OCI-LY7 (cell line): ENCODE data around the gene IRX3. TPM values are rescaled to one million over a fixed set of nuclear protein-coding genes. Genes with fewer than 3 reads are reported as not detected.
"Not testable (repeated sequence)": the region's sequence is repeated elsewhere in the genome, so short reads cannot be mapped to it uniquely, and the experiment has no call there.

ENCODE experiments used
- BruUV-seq: library from RNA; stranded (reverse); fragments of 400-500 nt; replicated peaks from 2 replicates; lab custom pipeline; 2021; lab: Mats Ljungman, UMichigan
- CTCF ChIA-PET: fragments of 300-600 bp; sonication (Branson Sonifier 250); formaldehyde crosslinking; loops from one replicate; lab custom pipeline; 2022; ENCODE audit warnings: antibody characterized with exemption; ENCODE audit not compliant: unreplicated experiment; lab: Charles Lee
- POLR2A ChIA-PET: fragments of 300-600 bp; sonication (Branson Sonifier 250); formaldehyde crosslinking; loops from one replicate; lab custom pipeline; 2022; ENCODE audit warnings: antibody characterized with exemption; lab: Charles Lee
- DNase-seq: peaks from one replicate; pipeline ENCODE4 v3.0.0-alpha.2; 2015; ENCODE audit warnings: low spot score
- H2AFZ ChIP-seq: fragments of 200-600 bp; sonication (generic), shearing (Covaris generic); 2 replicates; pipeline ENCODE4 v1.6.1; 2014; ENCODE audit warnings: mild to moderate bottlenecking, antibody characterized with exemption, low read length, moderate library complexity
- H3K27ac ChIP-seq: fragments of 200-600 bp; sonication (generic); 2 replicates; pipeline ENCODE4 v1.5.1; 2014; ENCODE audit warnings: mixed run types, low read depth, mild to moderate bottlenecking, moderate library complexity, low read length, inconsistent platforms; ENCODE audit not compliant: poor library complexity, severe bottlenecking
- H3K36me3 ChIP-seq: fragments of 200-600 bp; sonication (generic); 2 replicates; pipeline ENCODE4 v1.6.1; 2014; ENCODE audit warnings: mild to moderate bottlenecking, antibody characterized with exemption, low read length, moderate library complexity, mixed read lengths; ENCODE audit not compliant: insufficient read depth
- H3K4me1 ChIP-seq: fragments of 200-600 bp; sonication (generic); 2 replicates; pipeline ENCODE4 v1.5.1; 2014; ENCODE audit warnings: mild to moderate bottlenecking, low read length; ENCODE audit not compliant: insufficient read depth, poor library complexity, severe bottlenecking
- H3K4me2 ChIP-seq: fragments of 200-600 bp; sonication (generic); 2 replicates; pipeline ENCODE4 v1.6.1; 2014; ENCODE audit warnings: mild to moderate bottlenecking, low read length
- H3K4me3 ChIP-seq: fragments of 200-600 bp; sonication (generic); 2 replicates; pipeline ENCODE4 v1.5.1; 2014; ENCODE audit warnings: mild to moderate bottlenecking, low read depth, low read length; ENCODE audit not compliant: poor library complexity, severe bottlenecking
- H3K79me2 ChIP-seq: fragments of 200-600 bp; sonication (generic); 2 replicates; pipeline ENCODE4 v1.6.1; 2016; ENCODE audit warnings: low read depth, mild to moderate bottlenecking, low read length, moderate library complexity, mixed read lengths; ENCODE audit not compliant: insufficient read depth
- H3K9me2 ChIP-seq: fragments of 200-600 bp; sonication (generic); 2 replicates; pipeline ENCODE4 v1.6.1; 2016; ENCODE audit warnings: mild to moderate bottlenecking, low read length, mixed read lengths; ENCODE audit not compliant: insufficient read depth
- H3K9me3 ChIP-seq: fragments of 200-600 bp; sonication (generic); 2 replicates; pipeline ENCODE4 v1.6.1; 2014; ENCODE audit warnings: mild to moderate bottlenecking, mixed run types, low read length, mixed read lengths
- H4K20me1 ChIP-seq: fragments of 200-600 bp; sonication (generic); 2 replicates; pipeline ENCODE4 v1.6.1; 2014; ENCODE audit warnings: mild to moderate bottlenecking, antibody characterized with exemption, low read length, moderate library complexity, mixed read lengths; ENCODE audit not compliant: insufficient read depth
- EZH2phosphoT487 ChIP-seq: fragments of 200-600 bp; sonication (generic); IDR thresholded peaks from 2 replicates; pipeline ENCODE4 v1.6.1; 2018; ENCODE audit warnings: low read depth, borderline replicate concordance, mild to moderate bottlenecking, mixed run types, antibody characterized with exemption, low read length, moderate library complexity, mixed read lengths
- intact Hi-C: fragments of 100-400 bp; cut with micrococcal nuclease; formaldehyde crosslinking; loops from one replicate; pipeline ENCODE4 v1.10.0; 2022; ENCODE audit not compliant: unreplicated experiment
- total RNA-seq, 2 experiments: library from RNA; depleted of rRNA in 1 of 2; stranded (reverse); fragments of >200 nt in 1 of 2; shearing (Covaris generic) in 1 of 2; gene quantifications; 2 replicates each; pipeline ENCODE4 v1.2.3, GENCODE V29; 2014 to 2022
- TF ChIP-seq, protein P1 (sequence below): fragments of 200-600 bp; sonication (generic); conservative IDR thresholded peaks from 2 replicates; pipeline ENCODE4 v1.5.1; 2014; ENCODE audit warnings: mild to moderate bottlenecking, antibody characterized with exemption, low read length, moderate library complexity, mixed read lengths

IRX3 gene
- total RNA-seq, 2 experiments from 2014 or later: not detected

DNA sequence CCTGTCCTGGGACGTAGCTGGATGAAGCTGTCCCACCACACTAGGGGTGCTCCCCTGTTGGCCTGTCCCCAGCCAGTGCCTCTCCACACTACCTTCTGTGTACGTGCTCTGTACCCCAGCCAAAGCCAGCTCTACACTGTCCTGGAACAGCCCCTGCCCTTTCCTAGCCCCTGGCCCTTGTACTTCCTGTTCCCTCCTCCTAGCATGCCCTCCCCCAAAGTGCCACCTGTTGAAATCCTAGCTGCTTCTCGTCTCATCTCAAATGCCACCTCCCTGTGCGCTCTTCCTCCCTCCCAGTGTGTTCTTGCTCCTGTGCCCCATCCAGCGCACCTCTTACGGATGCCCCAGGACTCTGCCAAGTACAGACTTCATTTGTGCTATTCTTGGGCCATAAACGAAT is 33.5 kb downstream of the IRX3 start:
- no peaks in the 10 kb centered on the region for H3K9me2 ChIP-seq
- H3K79me2 ChIP-seq: no peaks in the 10 kb centered on the region
- no peak for DNase-seq
- POLR2A ChIA-PET: interaction anchor here (0.6 kb wide), 1 partner anchor 1310 kb away, joined by 3 read pairs; no protein-coding TSS in a partner anchor
- no peaks in the 10 kb centered on the region for H4K20me1 ChIP-seq
- H3K9me3 ChIP-seq: no peaks in the 10 kb centered on the region
- H3K4me3 ChIP-seq: no peak overlapping the region
- H2AFZ ChIP-seq: no peak overlapping the region
- intact Hi-C loops: no loop called here
- BruUV-seq: no TSS peak
- H3K4me2 ChIP-seq: no peak overlapping the region
- no peaks in the 10 kb centered on the region for H3K36me3 ChIP-seq
- H3K27ac ChIP-seq: no peak overlapping the region
- no peak for TF ChIP-seq EZH2phosphoT487
- TF ChIP-seq, protein P1, sequence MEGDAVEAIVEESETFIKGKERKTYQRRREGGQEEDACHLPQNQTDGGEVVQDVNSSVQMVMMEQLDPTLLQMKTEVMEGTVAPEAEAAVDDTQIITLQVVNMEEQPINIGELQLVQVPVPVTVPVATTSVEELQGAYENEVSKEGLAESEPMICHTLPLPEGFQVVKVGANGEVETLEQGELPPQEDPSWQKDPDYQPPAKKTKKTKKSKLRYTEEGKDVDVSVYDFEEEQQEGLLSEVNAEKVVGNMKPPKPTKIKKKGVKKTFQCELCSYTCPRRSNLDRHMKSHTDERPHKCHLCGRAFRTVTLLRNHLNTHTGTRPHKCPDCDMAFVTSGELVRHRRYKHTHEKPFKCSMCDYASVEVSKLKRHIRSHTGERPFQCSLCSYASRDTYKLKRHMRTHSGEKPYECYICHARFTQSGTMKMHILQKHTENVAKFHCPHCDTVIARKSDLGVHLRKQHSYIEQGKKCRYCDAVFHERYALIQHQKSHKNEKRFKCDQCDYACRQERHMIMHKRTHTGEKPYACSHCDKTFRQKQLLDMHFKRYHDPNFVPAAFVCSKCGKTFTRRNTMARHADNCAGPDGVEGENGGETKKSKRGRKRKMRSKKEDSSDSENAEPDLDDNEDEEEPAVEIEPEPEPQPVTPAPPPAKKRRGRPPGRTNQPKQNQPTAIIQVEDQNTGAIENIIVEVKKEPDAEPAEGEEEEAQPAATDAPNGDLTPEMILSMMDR: no peak
- no peaks in the 10 kb centered on the region for H3K4me1 ChIP-seq
- CTCF ChIA-PET: no interaction called here

DNA sequence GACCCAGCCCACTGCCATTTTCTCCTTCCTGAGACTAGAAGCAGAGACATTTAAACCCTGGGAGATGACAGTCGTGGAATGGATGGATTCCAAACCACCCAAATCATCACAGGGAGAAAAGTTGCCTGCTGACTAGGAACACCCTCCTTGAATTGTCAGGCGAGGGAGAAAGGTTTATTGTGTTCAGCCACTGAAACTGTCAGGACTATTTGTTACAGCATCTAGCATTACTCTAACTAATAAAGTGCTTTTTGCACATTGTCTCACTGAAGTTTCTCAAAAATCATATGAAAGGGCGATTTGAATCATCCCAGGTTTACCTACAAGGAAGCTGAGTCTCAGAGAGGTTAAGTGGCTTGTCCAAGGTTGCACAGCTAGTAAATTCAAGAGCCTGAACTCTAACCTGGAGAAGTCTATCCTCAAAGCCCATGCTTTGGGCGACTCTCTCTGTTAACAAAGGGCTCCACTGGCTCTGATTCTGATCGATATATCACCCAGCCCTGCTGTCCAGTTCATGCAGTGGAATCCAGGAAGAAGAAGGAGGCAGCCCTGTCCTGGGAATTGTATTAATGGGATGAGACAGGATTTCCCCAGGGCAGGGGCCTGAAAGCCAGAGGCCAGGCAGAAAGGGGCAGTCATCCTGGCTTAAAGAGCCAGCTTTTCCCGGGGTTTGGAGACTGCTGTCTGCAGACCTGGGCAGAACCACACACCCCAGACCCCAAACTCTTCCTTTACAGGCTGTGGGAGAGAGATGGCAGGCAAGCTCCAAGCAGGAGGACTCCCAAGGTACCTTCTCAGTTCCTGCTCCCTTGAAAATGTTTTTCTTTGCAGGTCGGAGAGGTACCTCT is 37.5 kb downstream of the IRX3 start:
- TF ChIP-seq, protein P1: no peak
- TF ChIP-seq EZH2phosphoT487: no peak
- no peak for DNase-seq
- Histone ChIP-seq H3K9me3 (no peaks in the 10 kb centered on the region), H3K4me2 (no peak overlapping the region), H3K79me2 (no peaks in the 10 kb centered on the region), H3K36me3 (no peaks in the 10 kb centered on the region), H4K20me1 (no peaks in the 10 kb centered on the region), H3K4me3 (no peak overlapping the region), H3K27ac (no peak overlapping the region), H3K9me2 (no peaks in the 10 kb centered on the region), H2AFZ (no peak overlapping the region), H3K4me1 (no peaks in the 10 kb centered on the region)
- no TSS peak for BruUV-seq
- ChIA-PET POLR2A (interaction anchor here (0.6 to 1.0 kb wide), 3 partner anchors 23 to 1398 kb away, joined by 3 to 10 read pairs (median 3); no protein-coding TSS in a partner anchor), CTCF (no interaction called here)
- intact Hi-C loops: no loop called here

DNA sequence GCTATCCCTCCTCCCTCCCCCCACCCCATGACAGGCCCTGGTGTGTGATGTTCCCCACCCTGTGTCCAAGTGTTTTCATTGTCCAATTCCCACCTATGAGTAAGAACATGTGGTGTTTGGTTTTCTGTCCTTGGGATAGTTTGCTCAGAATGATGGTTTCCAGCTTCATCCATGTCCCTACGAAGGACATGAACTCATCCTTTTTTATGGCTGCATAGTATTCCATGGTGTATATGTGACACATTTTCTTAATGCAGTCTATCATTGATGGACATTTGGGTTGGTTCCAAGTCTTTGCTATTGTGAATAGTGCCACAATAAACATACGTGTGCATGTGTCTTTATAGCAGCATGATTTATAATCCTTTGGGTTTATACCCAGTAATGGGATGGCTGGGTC is 38.9 kb downstream of the IRX3 start:
- BruUV-seq, H3K36me3 ChIP-seq: not testable (repeated sequence)
- POLR2A ChIA-PET: interaction anchor here (1.0 kb wide), 1 partner anchor 28 kb away, joined by 3 read pairs; no protein-coding TSS in a partner anchor

More for the DNA sequence above, 38.9 kb downstream of the IRX3 start:
- H3K9me2 ChIP-seq, H4K20me1 ChIP-seq, H3K4me3 ChIP-seq, CTCF ChIA-PET, intact Hi-C loops, H2AFZ ChIP-seq, H3K79me2 ChIP-seq, H3K4me2 ChIP-seq, H3K9me3 ChIP-seq, DNase-seq, H3K4me1 ChIP-seq, H3K27ac ChIP-seq: not testable (repeated sequence)
